Small intestine (tissue), 7 donors: ENCODE results near the gene BATF. TPM values are rescaled to one million over a fixed set of nuclear protein-coding genes. Genes with fewer than 3 reads are reported as not detected.
A peak's percentile ranks its signal among the peaks of the same experiment; 100 is the strongest.

ENCODE experiments used
- DNase-seq, 2 donors: peaks; one replicate each; pipeline versions ENCODE4 v3.0.0 to v3.0.0-alpha.2; 2013
- FAIRE-seq: peaks from 2 replicates; lab custom pipeline; 2012; peaks lifted over from hg19 to GRCh38; lab: Jason Lieb, UNC
- H3K27ac ChIP-seq, 3 donors: one replicate each; pipeline ENCODE4 v1.5.1; 2013; ENCODE audit warnings: low read length in 2 of 3, mild to moderate bottlenecking in 2 of 3, control low read depth in 1 of 3, inconsistent platforms in 1 of 3, low read depth in 1 of 3, moderate library complexity in 1 of 3
- H3K27me3 ChIP-seq, 3 donors: one replicate each; pipeline ENCODE4 v1.6.1; 2013; ENCODE audit warnings: low read length in 3 of 3, inconsistent platforms in 1 of 3; ENCODE audit not compliant: control insufficient read depth in 3 of 3, insufficient read depth in 3 of 3
- H3K36me3 ChIP-seq, 3 donors: one replicate each; pipeline ENCODE4 v1.6.1; 2013; ENCODE audit warnings: low read length in 3 of 3, inconsistent platforms in 1 of 3, low read depth in 1 of 3, mild to moderate bottlenecking in 1 of 3, moderate library complexity in 1 of 3; ENCODE audit not compliant: control insufficient read depth in 3 of 3, insufficient read depth in 2 of 3
- H3K4me1 ChIP-seq, 3 donors: one replicate each; pipeline ENCODE4 v1.6.1; 2013; ENCODE audit warnings: low read length in 2 of 3, inconsistent platforms in 1 of 3, low read depth in 1 of 3, mild to moderate bottlenecking in 1 of 3, moderate library complexity in 1 of 3; ENCODE audit not compliant: control insufficient read depth in 3 of 3, insufficient read depth in 2 of 3
- H3K4me3 ChIP-seq, 3 donors: one replicate each; pipeline ENCODE4 v1.5.1; 2013; ENCODE audit warnings: low read length in 3 of 3, control low read depth in 1 of 3, inconsistent platforms in 1 of 3, low read depth in 1 of 3, mild to moderate bottlenecking in 1 of 3, moderate library complexity in 1 of 3
- H3K9me3 ChIP-seq, 2 donors: one replicate each; pipeline ENCODE4 v1.6.1; 2013; ENCODE audit warnings: low read depth in 1 of 2, low read length in 1 of 2; ENCODE audit not compliant: control insufficient read depth in 2 of 2, insufficient read depth in 1 of 2
- WGBS, 3 donors: extraction: QIAGEN DNeasy Blood & Tissue Kit; methylation state at CpG; one replicate each; pipeline ENCODE4 v1.1.7; 2013; 5-methylcytosine and 5-hydroxymethylcytosine counted together
- polyA plus RNA-seq, 4 donors: library from polyadenylated mRNA; stranded (reverse) in 3 of 4; unstranded in 1 of 4; fragments of 200-250 nt in 3 of 4; fragments of 120-200 nt in 1 of 4; gene quantifications; one replicate each; pipeline versions ENCODE4 v1.2.1 to v1.2.3, GENCODE V29; 2013
- donor health status: healthy with polysubstance abuse.
- donor health status: control.
- donor health status: control.
- donor health status: Bipolar disorder and iron deficiency.
- donor health status: healthy.

Gene BATF
- polyA plus RNA-seq, 4 donors: 0.74 to 5.9 (median 4.7) TPM

- Histone ChIP-seq H3K27ac (no peak overlapping the region), H3K9me3 (no peaks in the 10 kb centered on the region), H3K4me1 (no peaks in the 10 kb centered on the region), H3K27me3 (no peaks in the 10 kb centered on the region), H3K4me3 (no peak overlapping the region), H3K36me3 (no peaks in the 10 kb centered on the region)
- FAIRE-seq (no peak), DNase-seq (no peak)
- WGBS, 3 donors: 78 to 81% (median 80%) methylated on average over 5 of the region's 5 CpGs
These were observed 26.4 kb upstream of the BATF start for GRCh38 chr14:75495882-75496281.

- Histone ChIP-seq H3K4me1 (no peaks in the 10 kb centered on the region), H3K36me3 (no peaks in the 10 kb centered on the region), H3K27ac (no peak overlapping the region), H3K27me3 (no peaks in the 10 kb centered on the region), H3K4me3 (no peak overlapping the region), H3K9me3 (no peaks in the 10 kb centered on the region)
- FAIRE-seq (no peak), DNase-seq (no peak)
- WGBS, 3 donors: 86 to 93% (median 88%) methylated on average over 4 of the region's 4 CpGs
These were observed 25.5 kb upstream of the BATF start for GRCh38 chr14:75496755-75497154.

GRCh38 chr14:75497191-75497590 is 25.1 kb upstream of the BATF start:
- 70 to 91% (median 76%) methylated on average over 4 of the region's 4 CpGs for WGBS, 3 donors
- Histone ChIP-seq H3K27me3 (no peaks in the 10 kb centered on the region), H3K4me3 (no peak overlapping the region), H3K9me3 (no peaks in the 10 kb centered on the region), H3K27ac (no peak overlapping the region), H3K4me1 (no peaks in the 10 kb centered on the region), H3K36me3 (no peaks in the 10 kb centered on the region)
- DNase-seq (no peak), FAIRE-seq (no peak)

DNA sequence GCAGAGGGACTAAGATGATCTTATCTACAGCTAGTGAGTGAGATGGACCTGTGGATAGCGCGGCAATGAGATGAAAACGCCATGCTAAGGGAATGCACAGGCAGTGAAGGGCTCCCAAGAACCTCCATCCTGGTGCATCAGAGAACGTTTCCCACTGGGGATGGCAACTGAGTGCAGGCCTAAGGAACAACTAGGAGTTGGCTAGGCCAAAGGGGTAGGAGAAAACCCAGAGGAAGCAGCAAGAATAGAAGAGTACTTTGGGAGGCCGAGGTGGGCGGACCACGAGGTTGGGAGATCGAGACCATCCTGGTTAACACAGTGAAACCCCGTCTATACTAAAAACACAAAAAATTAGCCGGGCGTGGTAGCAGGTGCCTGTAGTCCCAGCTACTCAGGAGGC is 24.6 kb upstream of the BATF start:
- H3K27me3 ChIP-seq: no peaks in the 10 kb centered on the region
- H3K27ac ChIP-seq: no peak overlapping the region
- 77 to 93% (median 88%) methylated on average over 11 of the region's 11 CpGs for WGBS, 3 donors
- H3K36me3 ChIP-seq: no peaks in the 10 kb centered on the region
- FAIRE-seq: no peak
- no peak for DNase-seq
- no peak overlapping the region for H3K4me3 ChIP-seq
- H3K4me1 ChIP-seq: no peaks in the 10 kb centered on the region
- H3K9me3 ChIP-seq: no peaks in the 10 kb centered on the region

DNA sequence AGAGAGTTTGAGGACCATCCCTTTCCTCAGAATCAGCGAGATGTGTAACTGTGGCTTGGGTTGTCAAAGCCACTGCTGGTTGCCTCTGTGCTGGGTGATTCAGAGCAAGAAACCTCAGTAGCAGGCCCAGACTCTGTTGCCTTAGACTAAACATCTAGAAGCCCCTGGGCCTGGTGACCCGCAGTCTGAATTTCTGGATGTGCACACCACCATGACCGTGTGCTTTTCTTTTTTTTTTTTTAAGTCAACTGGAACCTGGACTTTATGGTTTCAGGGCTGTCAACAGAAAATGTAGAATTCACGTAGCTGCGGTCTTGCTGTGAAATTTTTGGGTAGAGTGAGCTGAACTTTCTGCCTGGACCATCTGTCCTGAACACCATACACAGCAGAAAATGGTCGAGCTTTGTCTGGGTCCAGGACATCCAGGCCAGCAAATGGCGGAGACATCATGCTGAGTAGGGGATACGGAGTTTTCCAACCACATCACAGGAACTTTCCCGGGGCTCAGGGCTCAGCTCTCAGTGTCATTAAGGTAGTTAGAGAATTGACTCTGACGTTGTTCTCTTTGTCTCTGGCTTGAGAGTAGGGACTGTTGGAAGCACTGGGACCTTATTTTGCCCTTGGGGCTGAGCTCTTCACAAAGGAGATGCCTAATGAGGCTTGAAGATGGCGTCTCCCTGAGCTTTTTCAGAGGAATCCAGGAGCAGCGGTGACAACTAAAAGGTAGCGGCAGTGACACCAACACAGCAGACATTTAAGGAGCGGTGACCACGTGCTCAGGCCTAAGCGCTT is 23.0 kb upstream of the BATF start:
- Histone ChIP-seq H3K27me3 (no peaks in the 10 kb centered on the region), H3K4me3 (no peak overlapping the region), H3K27ac (no peak overlapping the region), H3K36me3 (no peaks in the 10 kb centered on the region), H3K4me1 (peaks cover 0 to 1% (median 0%) of the 10 kb centered on the region in 3 donors), H3K9me3 (no peaks in the 10 kb centered on the region)
- DNase-seq: no peak
- FAIRE-seq: no peak
- 86 to 89% (median 87%) methylated on average over 16 of the region's 16 CpGs for WGBS, 3 donors

- H3K4me3 ChIP-seq: no peak overlapping the region
These were observed 21.2 kb upstream of the BATF start for GRCh38 chr14:75501080-75501479.

DNA sequence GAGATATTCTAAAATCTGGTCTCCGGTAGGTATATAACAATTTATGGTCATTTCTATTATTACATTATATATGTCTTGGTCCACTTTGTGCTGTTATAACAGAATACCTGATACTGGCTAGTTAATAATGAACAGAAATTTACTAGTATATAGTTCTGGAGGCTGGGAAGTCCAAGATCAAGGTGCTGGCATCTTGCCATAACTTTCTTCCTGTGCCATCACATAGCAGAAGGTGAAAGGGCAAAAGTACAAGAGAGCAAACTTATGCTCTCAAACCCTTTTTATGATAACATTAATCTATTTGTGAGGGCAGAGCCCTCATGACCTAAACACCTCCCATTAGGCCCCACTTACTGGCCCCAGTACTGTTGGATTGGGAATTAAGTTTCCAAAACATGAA is 17.9 kb upstream of the BATF start:
- Histone ChIP-seq H3K27ac (no peak overlapping the region), H3K36me3 (no peaks in the 10 kb centered on the region), H3K27me3 (no peaks in the 10 kb centered on the region), H3K4me1 (peaks cover 0 to 1% (median 0%) of the 10 kb centered on the region in 3 donors), H3K4me3 (no peak overlapping the region), H3K9me3 (peaks cover 0 to 4% of the 10 kb centered on the region in 2 donors)
- DNase-seq (peak; percentile 24 to 90), FAIRE-seq (no peak)
- WGBS, 3 donors: 46 to 79% (median 52%) methylated on average over 1 of the region's 1 CpG

More at GRCh38 chr14:75501080-75501479, 21.2 kb upstream of the BATF start:
- H3K4me1 ChIP-seq: peaks cover 0 to 1% (median 0%) of the 10 kb centered on the region in 3 donors
- FAIRE-seq (no peak), DNase-seq (no peak)
- H3K27ac ChIP-seq: no peak overlapping the region
- H3K36me3 ChIP-seq: no peaks in the 10 kb centered on the region
- peaks cover 0 to 4% of the 10 kb centered on the region in 2 donors for H3K9me3 ChIP-seq
- no peaks in the 10 kb centered on the region for H3K27me3 ChIP-seq
- WGBS, 3 donors: 89 to 96% (median 96%) methylated on average over 3 of the region's 3 CpGs

- H3K27ac ChIP-seq: no peak overlapping the region
- no peak overlapping the region for H3K4me3 ChIP-seq
- DNase-seq (no peak), FAIRE-seq (no peak)
- no peaks in the 10 kb centered on the region for H3K27me3 ChIP-seq
- 97 to 100% (median 98%) methylated on average over 1 of the region's 1 CpG for WGBS, 3 donors
- peaks cover 0 to 1% (median 0%) of the 10 kb centered on the region in 3 donors for H3K4me1 ChIP-seq
- peaks cover 0 to 8% of the 10 kb centered on the region in 2 donors for H3K9me3 ChIP-seq
- H3K36me3 ChIP-seq: no peaks in the 10 kb centered on the region
These were observed 15.3 kb upstream of the BATF start for GRCh38 chr14:75506930-75507329.
